NT2/D1 (cell line): ENCODE measurements around the gene IL21R.

ENCODE experiments used
- DNase-seq: peaks from one replicate; pipeline ENCODE4 v3.0.0-alpha.2; 2011; ENCODE audit warnings: low read depth, low spot score
- H3K27me3 ChIP-seq: 2 replicates; pipeline ENCODE4 v1.6.0; 2011; ENCODE audit warnings: mild to moderate bottlenecking; ENCODE audit not compliant: insufficient read length, insufficient read depth
- H3K36me3 ChIP-seq: 2 replicates; pipeline ENCODE4 v1.6.1; 2011; ENCODE audit warnings: mild to moderate bottlenecking, low read length, mixed read lengths; ENCODE audit not compliant: insufficient read depth, insufficient read length
- H3K4me1 ChIP-seq: 2 replicates; pipeline ENCODE4 v1.5.1; 2011; ENCODE audit not compliant: insufficient read depth, insufficient read length
- H3K4me3 ChIP-seq: 2 replicates; pipeline ENCODE4 v1.5.1; 2011; ENCODE audit warnings: low read depth; ENCODE audit not compliant: insufficient read length
- H3K9ac ChIP-seq: 2 replicates; pipeline ENCODE4 v1.6.0; 2011; ENCODE audit warnings: low read depth; ENCODE audit not compliant: insufficient read length
- H3K9me3 ChIP-seq: 2 replicates; pipeline ENCODE4 v1.5.1; 2011; ENCODE audit warnings: mild to moderate bottlenecking, low read length; ENCODE audit not compliant: insufficient read depth
- SUZ12 ChIP-seq: IDR thresholded peaks from 2 replicates; pipeline ENCODE4 v1.6.1; 2011; ENCODE audit not compliant: insufficient read length, insufficient read depth; ENCODE audit errors: extremely low read depth
- YY1 ChIP-seq: IDR thresholded peaks from 2 replicates; pipeline ENCODE4 v1.6.1; 2011; ENCODE audit not compliant: insufficient read length, insufficient read depth
- ZNF274 ChIP-seq: IDR thresholded peaks from 2 replicates; pipeline ENCODE4 v1.6.1; 2011; ENCODE audit warnings: mild to moderate bottlenecking, low read depth, low read length

IL21R gene

GRCh38 chr16:27362570-27363245 lies 39.3 kb upstream of the IL21R start:
- Histone ChIP-seq H3K9ac (no peak overlapping the region), H3K9me3 (peaks cover 8% of the 10 kb centered on the region; the same call in 1 of the 2 replicates), H3K27me3 (no peaks in the 10 kb centered on the region), H3K4me3 (no peak overlapping the region), H3K36me3 (peaks cover 53% of the 10 kb centered on the region), H3K4me1 (no peaks in the 10 kb centered on the region)
- no peak for DNase-seq
- no peak for TF ChIP-seq YY1
- TF ChIP-seq SUZ12, result no peak
- no peak for TF ChIP-seq ZNF274

GRCh38 chr16:27363246-27363632 lies 38.7 kb upstream of the IL21R start:
- no peak overlapping the region for H3K9ac ChIP-seq
- TF ChIP-seq SUZ12 (no peak), ZNF274 (no peak), YY1 (no peak)
- peaks cover 53% of the 10 kb centered on the region for H3K36me3 ChIP-seq
- H3K9me3 ChIP-seq, result peaks cover 8% of the 10 kb centered on the region; the same call in 1 of the 2 replicates
- H3K4me1 ChIP-seq, result no peaks in the 10 kb centered on the region
- H3K27me3 ChIP-seq, result no peaks in the 10 kb centered on the region
- DNase-seq, result no peak
- H3K4me3 ChIP-seq, result no peak overlapping the region

- H3K36me3 ChIP-seq, result peaks cover 48% of the 10 kb centered on the region
Observed at GRCh38 chr16:27363797-27364196, 38.2 kb upstream of the IL21R start.

GRCh38 chr16:27364493-27365141 lies 37.4 kb upstream of the IL21R start:
- peaks cover 40% of the 10 kb centered on the region for H3K36me3 ChIP-seq
- H3K4me1 ChIP-seq, result no peaks in the 10 kb centered on the region
- no peak overlapping the region for H3K9ac ChIP-seq
- TF ChIP-seq ZNF274 (no peak), YY1 (no peak), SUZ12 (no peak)
- H3K4me3 ChIP-seq, result no peak overlapping the region
- no peaks in the 10 kb centered on the region for H3K27me3 ChIP-seq
- DNase-seq, result no peak
- H3K9me3 ChIP-seq, result peaks cover under 1% of the 10 kb centered on the region; the same call in 1 of the 2 replicates

More at GRCh38 chr16:27363797-27364196, 38.2 kb upstream of the IL21R start:
- Histone ChIP-seq H3K4me1 (no peaks in the 10 kb centered on the region), H3K9me3 (peaks cover 8% of the 10 kb centered on the region; the same call in 1 of the 2 replicates), H3K9ac (no peak overlapping the region), H3K27me3 (no peaks in the 10 kb centered on the region), H3K4me3 (no peak overlapping the region)
- TF ChIP-seq ZNF274, result no peak
- no peak for TF ChIP-seq SUZ12
- no peak for TF ChIP-seq YY1
- DNase-seq, result no peak

GRCh38 chr16:27365142-27366089 lies 36.6 kb upstream of the IL21R start:
- no peak overlapping the region for H3K9ac ChIP-seq
- no peak overlapping the region for H3K4me3 ChIP-seq
- TF ChIP-seq ZNF274 (no peak), YY1 (no peak), SUZ12 (no peak)
- H3K36me3 ChIP-seq, result peaks cover 35% of the 10 kb centered on the region
- no peak for DNase-seq
- no peaks in the 10 kb centered on the region for H3K27me3 ChIP-seq
- H3K4me1 ChIP-seq, result no peaks in the 10 kb centered on the region
- H3K9me3 ChIP-seq, result no peaks in the 10 kb centered on the region

GRCh38 chr16:27366687-27367460 lies 35.1 kb upstream of the IL21R start:
- no peak overlapping the region for H3K9ac ChIP-seq

More at GRCh38 chr16:27366687-27367460, 35.1 kb upstream of the IL21R start:
- TF ChIP-seq YY1, result no peak
- no peak for TF ChIP-seq SUZ12
- no peak for TF ChIP-seq ZNF274
- H3K4me3 ChIP-seq, result no peak overlapping the region
- no peak for DNase-seq
- no peaks in the 10 kb centered on the region for H3K27me3 ChIP-seq
- H3K4me1 ChIP-seq, result no peaks in the 10 kb centered on the region
- peaks cover 22% of the 10 kb centered on the region for H3K36me3 ChIP-seq
- H3K9me3 ChIP-seq, result no peaks in the 10 kb centered on the region
